Ishikawa (cell line): ENCODE data around the gene ANK3.

ENCODE experiments used
- CEBPB ChIP-seq: IDR thresholded peaks from 2 replicates; pipeline ENCODE4 v1.6.1; 2012
- CREB1 ChIP-seq: IDR thresholded peaks from 2 replicates; pipeline ENCODE4 v1.6.1; 2012; ENCODE audit warnings: low read depth
- EGR1 ChIP-seq: IDR thresholded peaks from 2 replicates; pipeline ENCODE4 v1.6.1; 2012
- EP300 ChIP-seq: IDR thresholded peaks from 2 replicates; pipeline ENCODE4 v1.6.1; 2012; ENCODE audit warnings: borderline replicate concordance
- FOXM1 ChIP-seq: IDR thresholded peaks from 2 replicates; pipeline ENCODE4 v1.6.1; 2012; ENCODE audit warnings: low read depth, borderline replicate concordance
- MAX ChIP-seq: IDR thresholded peaks from 2 replicates; pipeline ENCODE4 v1.6.1; 2012
- NFIC ChIP-seq: IDR thresholded peaks from 2 replicates; pipeline ENCODE4 v1.6.1; 2012
- RAD21 ChIP-seq: IDR thresholded peaks from 2 replicates; pipeline ENCODE4 v1.6.1; 2012; ENCODE audit warnings: low read depth
- REST ChIP-seq: IDR thresholded peaks from 2 replicates; pipeline ENCODE4 v1.6.1; 2012; ENCODE audit warnings: low read depth, mild to moderate bottlenecking
- TAF1 ChIP-seq: IDR thresholded peaks from 2 replicates; pipeline ENCODE4 v1.6.1; 2012; ENCODE audit warnings: low read depth, mild to moderate bottlenecking
- TCF12 ChIP-seq: IDR thresholded peaks from 2 replicates; pipeline ENCODE4 v1.6.1; 2012; ENCODE audit warnings: low read depth
- TEAD4 ChIP-seq: IDR thresholded peaks from 2 replicates; pipeline ENCODE4 v1.6.1; 2012
- USF1 ChIP-seq: IDR thresholded peaks from 2 replicates; pipeline ENCODE4 v1.6.1; 2012
- YY1 ChIP-seq: IDR thresholded peaks from 2 replicates; pipeline ENCODE4 v1.6.1; 2012; ENCODE audit warnings: low read depth
- ZBTB7A ChIP-seq: IDR thresholded peaks from 2 replicates; pipeline ENCODE4 v1.6.1; 2012; ENCODE audit warnings: low read depth

Gene ANK3

GRCh38 chr10:60403168-60403873 lies 13.6 kb upstream of the ANK3 start:
- TF ChIP-seq CEBPB (no peak), FOXM1 (no peak), YY1 (no peak), REST (no peak), RAD21 (no peak), EP300 (no peak), TEAD4 (no peak), ZBTB7A (no peak), EGR1 (no peak), TAF1 (no peak), TCF12 (no peak), MAX (no peak), USF1 (no peak), CREB1 (no peak)

GRCh38 chr10:60400366-60400765 lies 10.7 kb upstream of the ANK3 start:
- TF ChIP-seq TEAD4 (no peak), CEBPB (no peak), FOXM1 (no peak), NFIC (no peak), EGR1 (no peak), MAX (no peak), YY1 (no peak), CREB1 (no peak), USF1 (no peak), ZBTB7A (no peak), REST (no peak), EP300 (no peak), TAF1 (no peak), RAD21 (no peak)

- TF ChIP-seq ZBTB7A (no peak), CEBPB (no peak), CREB1 (no peak), MAX (no peak), YY1 (no peak), TAF1 (no peak), EP300 (no peak), EGR1 (no peak), TCF12 (no peak), TEAD4 (no peak), NFIC (no peak), REST (no peak), RAD21 (no peak), USF1 (no peak), FOXM1 (no peak)
These were observed 9.7 kb upstream of the ANK3 start for GRCh38 chr10:60399328-60399727.

- no peak for TF ChIP-seq TEAD4
- TF ChIP-seq RAD21 = no peak
- no peak for TF ChIP-seq FOXM1
- no peak for TF ChIP-seq TAF1
- no peak for TF ChIP-seq TCF12
- TF ChIP-seq EP300 = no peak
- TF ChIP-seq USF1 = no peak
- no peak for TF ChIP-seq MAX
- no peak for TF ChIP-seq CEBPB
- no peak for TF ChIP-seq NFIC
These were observed 8.1 kb upstream of the ANK3 start for GRCh38 chr10:60397792-60398191.
